Activated effector memory CD4-positive, alpha-beta T cell treated with anti-CD3 and anti-CD28 coated beads, Interleukin-2, amount 50 U/mL, for 16 hours (primary cell): Measurements from ENCODE around the gene LGR4.
"Not testable (repeated sequence)": the region's sequence is repeated elsewhere in the genome, so short reads cannot be mapped to it uniquely, and the experiment has no call there.

Source experiments
- DNase-seq: peaks from one replicate; pipeline ENCODE4 v3.0.0-alpha.2; 2020

LGR4 gene, protein sequence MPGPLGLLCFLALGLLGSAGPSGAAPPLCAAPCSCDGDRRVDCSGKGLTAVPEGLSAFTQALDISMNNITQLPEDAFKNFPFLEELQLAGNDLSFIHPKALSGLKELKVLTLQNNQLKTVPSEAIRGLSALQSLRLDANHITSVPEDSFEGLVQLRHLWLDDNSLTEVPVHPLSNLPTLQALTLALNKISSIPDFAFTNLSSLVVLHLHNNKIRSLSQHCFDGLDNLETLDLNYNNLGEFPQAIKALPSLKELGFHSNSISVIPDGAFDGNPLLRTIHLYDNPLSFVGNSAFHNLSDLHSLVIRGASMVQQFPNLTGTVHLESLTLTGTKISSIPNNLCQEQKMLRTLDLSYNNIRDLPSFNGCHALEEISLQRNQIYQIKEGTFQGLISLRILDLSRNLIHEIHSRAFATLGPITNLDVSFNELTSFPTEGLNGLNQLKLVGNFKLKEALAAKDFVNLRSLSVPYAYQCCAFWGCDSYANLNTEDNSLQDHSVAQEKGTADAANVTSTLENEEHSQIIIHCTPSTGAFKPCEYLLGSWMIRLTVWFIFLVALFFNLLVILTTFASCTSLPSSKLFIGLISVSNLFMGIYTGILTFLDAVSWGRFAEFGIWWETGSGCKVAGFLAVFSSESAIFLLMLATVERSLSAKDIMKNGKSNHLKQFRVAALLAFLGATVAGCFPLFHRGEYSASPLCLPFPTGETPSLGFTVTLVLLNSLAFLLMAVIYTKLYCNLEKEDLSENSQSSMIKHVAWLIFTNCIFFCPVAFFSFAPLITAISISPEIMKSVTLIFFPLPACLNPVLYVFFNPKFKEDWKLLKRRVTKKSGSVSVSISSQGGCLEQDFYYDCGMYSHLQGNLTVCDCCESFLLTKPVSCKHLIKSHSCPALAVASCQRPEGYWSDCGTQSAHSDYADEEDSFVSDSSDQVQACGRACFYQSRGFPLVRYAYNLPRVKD

GRCh38 chr11:27472398-27473016, at the start of gene LGR4:
TSS of gene LGR4 (minus strand) at chr11:27472790. CDS start at chr11:27472302, 488 bp downstream.
- DNase-seq, result peak; percentile 86

GRCh38 chr11:27520226-27520625, 47.6 kb upstream of the LGR4 start:
- DNase-seq, result no peak

DNA sequence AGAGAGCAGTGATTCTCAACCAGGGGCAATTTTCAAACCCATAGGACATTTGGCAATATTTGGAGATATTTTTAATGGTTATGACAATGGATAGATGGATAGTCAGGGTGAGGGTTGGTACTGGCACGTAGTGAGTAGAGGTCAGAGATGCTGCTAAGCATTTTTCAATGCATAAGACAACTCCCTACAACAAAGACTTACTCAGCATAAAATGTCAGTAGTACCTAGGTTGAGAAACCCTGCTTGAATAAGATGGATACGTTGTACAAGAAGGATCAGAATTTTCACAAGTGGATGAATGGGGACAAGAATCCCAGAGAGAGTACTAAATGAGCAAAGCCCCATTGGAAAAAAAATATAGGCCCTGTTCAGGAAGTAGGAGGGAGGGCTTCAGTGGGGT, 45.9 kb upstream of the LGR4 start:
- no peak for DNase-seq

GRCh38 chr11:27517490-27517889, 44.9 kb upstream of the LGR4 start:
- not testable (repeated sequence) for DNase-seq

GRCh38 chr11:27514558-27514957, 42.0 kb upstream of the LGR4 start:
- no peak for DNase-seq

DNA sequence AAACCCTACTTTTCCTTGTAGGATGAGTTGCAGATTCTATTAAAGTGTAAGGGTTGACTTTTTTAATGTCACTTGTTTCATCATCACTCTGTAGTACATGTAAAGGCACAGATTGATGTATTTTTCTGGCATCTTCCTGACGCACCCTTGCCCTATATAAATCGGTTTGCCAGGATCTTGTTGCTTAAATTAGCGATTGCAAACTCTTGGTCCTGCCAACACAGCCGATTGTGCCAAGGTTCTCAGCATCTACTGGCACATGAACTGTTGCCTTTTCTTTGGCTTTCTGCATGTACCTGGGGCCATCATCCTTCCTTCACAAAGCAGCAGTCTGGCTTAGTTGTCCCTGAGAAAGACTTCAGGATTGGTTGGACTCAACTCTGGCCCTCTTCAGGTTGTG, 41.5 kb upstream of the LGR4 start:
- no peak for DNase-seq

- no peak for DNase-seq
Measured at GRCh38 chr11:27513389-27513788, 40.8 kb upstream of the LGR4 start.

DNA sequence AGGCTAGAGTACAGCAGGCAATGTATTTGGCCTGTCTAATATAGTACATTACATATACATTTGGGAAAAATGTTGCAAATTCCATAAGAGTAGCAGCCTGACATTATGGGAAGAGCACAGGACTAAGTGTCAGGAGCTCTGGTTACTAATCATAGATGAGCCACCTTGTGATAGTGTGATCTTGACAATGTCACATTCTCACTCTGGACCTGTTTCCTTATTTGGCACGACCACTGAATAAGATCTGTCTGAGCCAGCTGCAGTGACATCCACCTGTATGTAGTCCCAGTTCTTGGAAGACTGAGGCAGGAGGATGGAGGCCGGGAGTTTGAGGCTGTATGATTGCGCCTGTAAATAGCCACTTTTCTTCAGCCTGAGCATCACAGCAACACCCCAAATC, 39.6 kb upstream of the LGR4 start:
- DNase-seq, result no peak

- no peak for DNase-seq
Measured at GRCh38 chr11:27509908-27510307, 37.3 kb upstream of the LGR4 start.

DNA sequence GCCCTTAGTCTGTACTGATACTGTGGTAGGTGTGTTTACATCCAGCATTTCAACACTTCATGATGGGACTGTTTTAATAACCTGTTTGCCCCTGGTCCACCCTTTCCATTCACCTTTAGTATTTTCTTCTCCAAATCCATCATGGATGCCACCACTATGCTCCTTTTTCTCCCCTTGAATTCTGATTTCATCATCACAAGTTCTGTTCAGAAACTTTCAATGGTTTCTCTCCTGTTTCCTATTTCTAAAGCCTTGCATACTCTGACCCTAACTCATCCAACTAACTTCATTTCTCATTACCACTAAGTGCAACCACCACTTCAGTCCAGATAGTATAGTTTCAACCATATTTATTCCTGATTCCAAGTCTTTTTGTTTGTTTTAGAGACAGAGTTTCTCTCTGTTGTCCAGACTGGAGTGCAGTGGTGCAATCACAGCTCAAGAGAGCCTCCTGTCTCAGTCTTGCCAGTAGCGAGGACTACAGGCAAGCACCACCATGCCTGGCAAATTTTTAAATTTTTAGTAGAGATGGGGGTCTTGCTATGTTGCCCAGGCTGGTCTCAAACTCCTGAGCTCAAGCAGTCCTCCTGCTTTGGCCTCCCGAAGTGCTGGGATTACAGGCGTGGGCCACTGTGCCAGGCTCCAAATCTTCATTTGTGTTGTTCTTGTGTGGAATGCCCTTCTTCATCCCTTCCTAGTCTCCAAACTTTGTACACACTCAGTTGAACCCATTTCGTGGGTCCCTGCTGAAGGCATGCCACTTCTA, 35.1 kb upstream of the LGR4 start:
- DNase-seq, result no peak

DNA sequence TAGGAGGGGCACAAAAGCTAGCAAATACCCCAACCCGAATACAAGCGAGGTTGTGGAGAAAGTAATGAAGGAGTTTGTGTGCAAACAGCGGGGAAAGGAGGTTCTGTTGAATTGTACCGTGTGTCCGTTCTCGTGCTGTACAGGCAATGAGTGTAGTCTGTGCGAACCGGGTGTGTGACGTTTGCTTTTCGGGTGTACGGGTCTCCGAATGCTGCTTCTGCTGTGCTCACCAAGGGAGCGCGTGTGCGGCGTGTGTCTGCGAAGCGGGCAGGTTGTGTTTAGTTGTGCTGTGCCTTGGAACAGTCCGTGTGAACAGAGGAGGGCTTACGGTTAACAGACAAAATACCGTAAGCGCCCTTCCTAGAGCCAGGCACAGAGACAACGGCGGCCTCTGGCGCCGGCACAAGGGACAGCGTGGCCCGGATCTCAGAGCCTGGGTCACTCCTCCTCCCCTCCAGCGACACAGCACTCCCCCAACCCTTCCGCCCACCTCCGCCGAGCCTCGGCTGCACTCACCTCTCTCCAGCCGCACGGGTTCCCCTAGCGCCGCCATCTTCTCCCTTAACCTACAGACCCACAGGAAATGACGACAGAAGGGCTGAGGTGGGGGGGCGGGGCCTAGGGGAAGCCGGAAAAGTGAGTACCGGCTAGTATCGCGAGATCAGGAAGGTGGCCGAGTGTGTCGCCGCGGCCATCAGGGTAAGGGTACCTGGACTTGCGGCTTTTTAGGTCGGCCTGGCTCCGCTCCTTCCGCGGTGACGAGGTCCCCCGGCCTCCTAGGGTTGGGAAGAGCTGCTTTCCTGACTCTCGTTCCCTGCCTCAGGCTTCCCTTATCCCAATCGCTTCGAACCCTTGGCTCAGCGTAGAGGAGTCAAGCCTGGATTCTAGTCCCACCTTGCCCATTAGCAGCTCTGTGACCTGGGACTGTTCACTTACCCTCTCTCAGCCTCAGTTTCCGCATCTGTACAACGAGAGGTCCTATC, 33.9 kb upstream of the LGR4 start, which contains the start of gene LIN7C:
Gene LIN7C, minus strand, starts transcription at position 570 of the 983 bp plus-strand sequence. Its CDS starts 17 bp downstream, at position 553.
- DNase-seq, result peak; percentile 97

- DNase-seq, result no peak
Measured at GRCh38 chr11:27505781-27506180, 33.2 kb upstream of the LGR4 start.

DNA sequence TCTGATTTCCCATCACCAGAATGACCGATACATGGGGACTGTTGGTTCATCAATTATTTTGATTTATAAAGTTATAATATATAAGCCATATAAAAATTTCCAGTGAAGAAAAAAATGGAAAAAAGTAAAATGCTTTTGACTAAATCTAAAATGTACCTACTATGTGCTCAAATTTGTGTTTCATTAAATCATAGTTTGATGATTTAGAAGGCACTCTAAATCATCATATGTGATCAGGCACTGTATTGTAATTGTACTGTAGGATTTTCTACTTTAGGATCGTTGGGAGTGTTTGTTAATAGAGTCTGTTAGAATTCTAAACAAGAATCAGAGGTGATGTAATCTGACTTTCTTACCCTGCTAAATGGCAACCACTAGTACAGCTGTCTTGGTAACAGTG, 31.6 kb upstream of the LGR4 start:
- no peak for DNase-seq

- no peak for DNase-seq
Measured at GRCh38 chr11:27501100-27501499, 28.5 kb upstream of the LGR4 start.

DNA sequence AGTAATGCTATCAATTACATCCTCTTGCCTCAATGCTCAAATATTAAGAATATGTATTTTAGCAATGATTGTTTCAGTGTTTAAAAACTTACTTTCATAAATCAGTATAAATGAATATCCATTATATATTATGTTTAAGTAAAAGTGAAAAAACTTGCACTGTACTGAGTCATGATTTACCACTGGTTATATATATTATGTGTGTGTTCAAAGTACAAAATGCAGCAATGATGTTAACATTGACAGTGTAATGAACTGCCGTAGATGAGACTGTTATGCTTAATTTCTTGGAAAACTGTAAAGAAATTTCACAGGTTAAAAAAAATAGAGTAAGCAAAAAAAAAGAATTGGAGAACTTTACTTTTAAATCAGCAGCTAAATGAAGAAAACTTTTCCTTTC, 25.3 kb upstream of the LGR4 start:
- DNase-seq, result no peak

- no peak for DNase-seq
Measured at GRCh38 chr11:27497284-27497866, 24.8 kb upstream of the LGR4 start.

DNA sequence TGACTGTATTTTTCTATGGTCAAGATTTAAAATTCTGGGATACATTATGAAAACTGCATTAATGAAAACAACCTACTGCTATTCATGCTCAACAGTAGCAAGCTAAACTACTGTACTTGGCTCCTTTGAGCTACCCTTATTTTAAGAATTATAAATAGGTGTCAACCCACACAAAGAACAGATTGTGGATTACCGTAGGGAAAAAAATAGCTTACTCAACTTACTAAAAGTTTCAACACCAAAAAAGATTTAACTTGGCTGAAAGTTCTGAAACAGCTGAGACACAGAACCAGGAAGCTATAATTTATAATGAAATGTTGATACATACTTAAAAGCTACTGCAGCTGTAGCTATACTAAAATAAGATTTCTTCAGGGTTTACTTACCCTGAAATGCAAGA, 23.9 kb upstream of the LGR4 start:
- DNase-seq, result no peak

GRCh38 chr11:27495710-27496300, 23.2 kb upstream of the LGR4 start:
- no peak for DNase-seq

GRCh38 chr11:27489092-27489491, 16.5 kb upstream of the LGR4 start:
- DNase-seq, result no peak

GRCh38 chr11:27487706-27488105, 15.1 kb upstream of the LGR4 start:
- DNase-seq, result no peak
